IPS DF 6.9 (cell line): Measurements from ENCODE around the gene CTNNBL1.

Experiments used
- DNase-seq: peaks from one replicate; pipeline ENCODE4 v3.0.0-alpha.2; 2013; ENCODE audit warnings: low read depth, low spot score
- H3K27ac ChIP-seq: one replicate; pipeline ENCODE4 v1.5.1; 2013; ENCODE audit warnings: low read length, control low read depth
- H3K27me3 ChIP-seq: 2 replicates; pipeline ENCODE4 v1.6.1; 2013; ENCODE audit warnings: mild to moderate bottlenecking, low read length; ENCODE audit not compliant: control insufficient read depth, insufficient read depth
- H3K36me3 ChIP-seq: 2 replicates; pipeline ENCODE4 v1.6.1; 2013; ENCODE audit warnings: low read length; ENCODE audit not compliant: control insufficient read depth, insufficient read depth
- H3K4me1 ChIP-seq: 2 replicates; pipeline ENCODE4 v1.6.1; 2013; ENCODE audit warnings: low read length; ENCODE audit not compliant: control insufficient read depth, insufficient read depth
- H3K4me3 ChIP-seq: 2 replicates; pipeline ENCODE4 v1.5.1; 2013; ENCODE audit warnings: mild to moderate bottlenecking, low read length
- H3K9me3 ChIP-seq: 2 replicates; pipeline ENCODE4 v1.6.1; 2013; ENCODE audit warnings: low read length, inconsistent platforms; ENCODE audit not compliant: control insufficient read depth, insufficient read depth
- WGBS: extraction: QIAGEN DNeasy Blood & Tissue Kit; methylation state at CpG from one replicate; pipeline ENCODE4 v1.1.7; 2013; ENCODE audit warnings: mixed read lengths, missing lambda C conversion rate; ENCODE audit not compliant: insufficient read length, insufficient coverage; 5-methylcytosine and 5-hydroxymethylcytosine counted together

The CTNNBL1 gene

DNA sequence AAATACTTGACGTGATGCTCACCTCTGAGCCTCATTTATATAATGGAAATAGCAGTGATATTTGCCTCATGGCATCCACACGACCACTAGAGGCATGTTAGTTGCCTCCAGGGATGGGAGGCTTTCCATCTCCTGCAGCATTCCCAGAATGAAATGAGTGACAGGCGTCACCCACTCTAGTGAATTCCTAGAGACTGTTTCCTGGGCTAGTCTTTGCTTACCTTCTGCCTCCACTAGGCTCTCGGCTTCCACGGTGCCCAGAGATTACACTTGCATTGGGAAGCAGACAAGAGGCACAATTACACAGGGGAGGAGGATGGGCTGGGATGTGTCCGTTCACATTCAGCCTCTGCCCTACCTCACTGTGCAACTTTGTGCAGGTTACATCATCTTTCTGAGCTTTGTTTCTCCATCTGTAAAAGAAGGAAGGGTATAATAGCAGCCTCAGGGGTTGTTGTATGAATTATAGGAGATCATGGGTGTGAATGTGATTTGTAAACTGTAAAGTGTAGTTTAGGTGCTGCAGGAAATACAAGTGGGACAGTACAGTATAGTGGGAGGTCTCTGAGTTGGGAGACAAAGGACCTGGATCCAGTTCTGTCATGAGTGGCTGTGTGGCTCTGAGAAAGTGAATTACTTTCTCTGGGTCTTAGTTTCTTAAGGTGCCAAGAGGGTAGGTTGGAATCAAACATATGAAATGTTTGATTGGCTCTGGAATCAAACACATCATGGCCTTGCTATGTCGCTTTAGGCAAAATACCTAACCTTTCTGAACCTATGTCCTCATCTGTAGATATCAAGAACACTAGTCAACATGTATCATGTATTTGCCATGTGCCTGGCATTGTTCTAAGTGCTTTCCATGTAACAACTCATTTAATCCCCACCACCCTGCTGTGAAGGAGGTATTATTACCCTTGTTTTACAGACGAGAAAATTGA lies 205.5 kb downstream of the CTNNBL1 start:
- WGBS = no CpG with 5 or more reads among the region's 8 CpGs
- Histone ChIP-seq H3K36me3 (no peaks in the 10 kb centered on the region), H3K4me1 (no peaks in the 10 kb centered on the region), H3K27me3 (no peaks in the 10 kb centered on the region), H3K27ac (no peak overlapping the region), H3K4me3 (no peak overlapping the region), H3K9me3 (no peaks in the 10 kb centered on the region)
- no peak for DNase-seq

- no CpG with 5 or more reads among the region's 18 CpGs for WGBS
- Histone ChIP-seq H3K27ac (no peak overlapping the region), H3K9me3 (no peaks in the 10 kb centered on the region), H3K4me1 (no peaks in the 10 kb centered on the region), H3K27me3 (no peaks in the 10 kb centered on the region), H3K4me3 (no peak overlapping the region), H3K36me3 (no peaks in the 10 kb centered on the region)
- DNase-seq = no peak
These were observed 207.4 kb downstream of the CTNNBL1 start for GRCh38 chr20:37901240-37901639.

- DNase-seq = no peak
- Histone ChIP-seq H3K4me3 (no peak overlapping the region), H3K36me3 (no peaks in the 10 kb centered on the region), H3K9me3 (no peaks in the 10 kb centered on the region), H3K27me3 (no peaks in the 10 kb centered on the region), H3K27ac (no peak overlapping the region), H3K4me1 (no peaks in the 10 kb centered on the region)
- no CpG with 5 or more reads among the region's 38 CpGs for WGBS
These were observed 208.0 kb downstream of the CTNNBL1 start for GRCh38 chr20:37901654-37902503.

DNA sequence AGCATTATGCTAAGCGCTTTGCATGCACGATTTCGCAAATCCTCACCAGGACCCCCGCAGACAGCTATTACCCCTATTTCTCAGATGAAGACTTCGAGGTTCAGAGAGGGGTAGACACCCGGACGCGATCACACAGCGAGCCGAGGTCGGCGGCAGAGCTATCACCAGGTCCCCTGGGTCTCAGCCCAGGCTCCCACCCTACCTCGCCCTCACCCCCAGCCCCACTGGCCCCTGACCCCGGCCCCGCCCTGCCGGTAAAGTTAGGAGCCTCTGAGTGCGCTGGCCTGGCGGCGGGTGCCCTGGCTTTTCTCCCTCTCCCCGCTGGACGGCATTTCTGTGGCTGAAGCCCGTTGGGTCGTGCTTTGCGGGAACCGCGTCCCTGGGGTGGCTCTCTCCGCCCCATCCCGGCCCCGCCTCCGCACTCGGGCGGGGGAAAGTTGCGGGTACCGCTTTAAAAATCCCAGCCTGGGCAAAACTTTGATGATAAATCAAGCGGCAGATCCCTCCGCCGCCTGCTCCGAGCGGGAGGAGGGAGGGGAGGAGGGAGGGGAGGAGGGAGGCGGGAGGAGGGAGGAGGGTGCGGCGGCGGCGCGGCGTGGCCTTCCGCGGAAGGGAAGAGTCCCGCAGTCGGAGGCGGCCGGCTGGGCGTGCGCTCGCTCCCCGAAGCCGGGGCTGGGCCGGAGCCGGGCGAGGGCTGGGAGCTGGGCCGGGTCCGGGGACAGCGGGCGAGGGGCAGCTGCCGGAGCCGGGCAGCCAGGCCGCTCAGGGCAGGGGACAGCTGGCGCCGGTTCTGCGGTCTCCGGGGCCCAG lies 208.9 kb downstream of the CTNNBL1 start, which contains the start of gene VSTM2L:
VSTM2L (plus strand) TSS at position 624 of the 810 bp plus-strand sequence. CDS start 224 bp downstream, outside the sequence.
- H3K4me3 ChIP-seq = peak within 1 kb of the TSS; percentile 55; the same call in 1 of the 2 replicates
- H3K36me3 ChIP-seq = no peaks in the 10 kb centered on the region
- H3K27me3 ChIP-seq = no peaks in the 10 kb centered on the region
- no peak for DNase-seq
- H3K9me3 ChIP-seq = no peaks in the 10 kb centered on the region
- H3K27ac ChIP-seq = no peak within 1 kb of the TSS
- H3K4me1 ChIP-seq = no peaks in the 10 kb centered on the region
- WGBS = no CpG with 5 or more reads among the region's 71 CpGs

DNA sequence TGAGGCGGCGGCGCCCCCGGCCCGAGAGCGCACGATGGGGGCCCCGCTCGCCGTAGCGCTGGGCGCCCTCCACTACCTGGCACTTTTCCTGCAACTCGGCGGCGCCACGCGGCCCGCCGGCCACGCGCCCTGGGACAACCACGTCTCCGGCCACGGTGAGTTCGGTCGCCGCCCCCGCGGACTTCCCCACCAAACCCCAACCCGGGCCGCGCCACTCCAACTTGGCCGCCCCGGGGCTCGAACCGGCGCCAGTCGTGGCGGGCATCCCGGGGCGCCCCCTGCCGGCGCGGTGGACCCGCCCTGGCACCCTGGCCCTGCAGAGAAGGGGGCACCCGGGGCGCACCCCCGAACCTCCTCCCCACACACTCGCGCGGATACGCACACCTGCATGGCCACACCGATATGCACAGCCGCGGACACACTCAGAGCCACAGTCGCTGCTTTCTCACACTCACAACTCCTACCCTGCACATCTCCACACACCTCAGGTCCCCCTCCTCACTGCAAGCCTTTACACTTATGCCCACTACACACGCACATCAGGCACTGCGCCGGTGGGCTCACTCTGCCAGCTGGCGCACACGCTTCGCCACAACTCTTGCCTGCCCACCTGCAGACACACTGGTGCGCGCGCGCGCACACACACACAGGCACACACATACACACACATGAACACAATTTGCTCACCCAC lies 209.6 kb downstream of the CTNNBL1 start:
- no CpG with 5 or more reads among the region's 67 CpGs for WGBS
- no peak for DNase-seq
- Histone ChIP-seq H3K27me3 (no peaks in the 10 kb centered on the region), H3K36me3 (no peaks in the 10 kb centered on the region), H3K4me3 (peak overlapping the region; percentile 55; the same call in 1 of the 2 replicates), H3K4me1 (no peaks in the 10 kb centered on the region), H3K27ac (no peak overlapping the region), H3K9me3 (no peaks in the 10 kb centered on the region)

DNA sequence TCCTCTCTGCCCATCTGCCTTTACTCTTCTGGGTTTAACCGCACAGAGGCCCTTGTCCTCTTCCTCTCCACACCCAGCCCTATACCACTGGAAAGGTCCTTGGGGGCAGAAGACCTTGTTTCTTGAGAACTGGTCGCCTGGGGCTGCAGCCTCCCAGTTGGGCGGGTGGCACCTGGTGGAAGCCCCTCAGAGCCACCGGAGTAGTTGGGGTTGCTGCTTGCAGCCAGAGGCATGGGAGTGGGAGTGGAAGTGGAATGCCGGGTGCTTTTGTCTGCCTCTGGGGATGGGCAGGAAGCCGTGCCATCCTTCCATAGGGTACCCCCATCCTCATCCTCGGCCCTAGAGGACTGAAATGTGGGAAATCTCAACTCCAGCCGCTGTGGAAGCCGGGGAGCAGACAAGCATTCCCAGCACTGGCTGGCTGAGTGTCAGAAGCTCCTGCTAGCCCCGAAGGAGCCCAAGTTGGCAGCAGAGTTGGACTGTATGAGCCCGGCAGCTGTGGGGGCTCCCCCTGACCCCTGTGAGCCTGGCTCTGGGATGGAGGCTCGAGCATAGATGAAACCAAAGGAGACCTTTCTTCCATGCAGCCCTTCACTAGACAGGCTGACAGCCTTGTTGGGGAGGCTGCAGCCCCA lies 210.3 kb downstream of the CTNNBL1 start:
- no peak for DNase-seq
- Histone ChIP-seq H3K27ac (no peak overlapping the region), H3K4me1 (no peaks in the 10 kb centered on the region), H3K4me3 (no peak overlapping the region), H3K36me3 (no peaks in the 10 kb centered on the region), H3K27me3 (no peaks in the 10 kb centered on the region), H3K9me3 (no peaks in the 10 kb centered on the region)
- no CpG with 5 or more reads among the region's 12 CpGs for WGBS

- WGBS = no CpG with 5 or more reads among the region's 8 CpGs
- Histone ChIP-seq H3K27ac (no peak overlapping the region), H3K36me3 (no peaks in the 10 kb centered on the region), H3K27me3 (no peaks in the 10 kb centered on the region), H3K9me3 (no peaks in the 10 kb centered on the region), H3K4me1 (no peaks in the 10 kb centered on the region), H3K4me3 (no peak overlapping the region)
- no peak for DNase-seq
These were observed 211.1 kb downstream of the CTNNBL1 start for GRCh38 chr20:37904845-37905373.

DNA sequence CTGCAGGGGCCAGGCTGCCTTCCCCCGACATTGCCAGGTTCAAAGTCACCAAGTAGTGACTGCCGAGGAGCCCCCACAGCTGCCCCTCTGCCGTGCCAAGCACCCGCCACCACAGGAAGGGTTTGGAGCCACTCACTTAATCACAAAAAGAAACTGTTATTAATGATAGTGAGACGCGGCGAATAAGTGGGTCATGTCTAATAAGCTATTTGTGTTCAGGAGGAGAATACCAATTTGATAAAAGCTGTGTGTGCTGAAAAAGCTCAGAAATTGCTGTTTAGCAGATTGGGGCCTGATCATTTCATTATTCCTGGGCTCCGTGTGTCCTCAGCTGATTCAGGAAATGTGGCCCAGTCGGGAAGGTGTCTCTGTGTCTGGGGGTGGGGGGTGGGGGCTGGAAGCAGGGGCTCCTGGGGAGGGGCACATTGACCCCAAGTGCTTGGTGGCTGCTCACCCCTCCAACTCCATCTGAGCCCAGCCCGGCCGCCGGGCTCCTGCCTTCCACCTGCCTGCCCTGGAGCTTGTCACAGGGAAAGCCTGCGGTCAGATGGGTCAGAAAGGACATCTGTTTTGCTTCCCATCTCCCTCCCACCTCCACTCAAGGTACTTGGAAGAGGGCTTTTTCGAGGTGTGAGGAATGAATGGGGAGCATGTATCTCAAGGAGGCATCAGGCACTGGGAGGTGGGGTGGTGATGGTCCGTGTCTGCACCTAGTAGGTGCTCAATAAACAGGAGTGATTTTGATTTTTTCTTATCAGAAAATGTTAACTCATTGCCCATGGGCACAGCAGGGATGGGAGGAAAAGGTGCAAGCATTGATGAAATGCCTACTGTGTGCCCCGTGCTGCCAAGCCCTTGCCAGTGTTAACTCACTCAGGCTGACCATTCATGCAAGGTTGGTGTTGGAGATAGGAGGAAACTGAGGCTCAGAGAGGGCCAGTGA lies 212.1 kb downstream of the CTNNBL1 start:
- no peak overlapping the region for H3K27ac ChIP-seq

More for the DNA sequence above, 212.1 kb downstream of the CTNNBL1 start:
- Histone ChIP-seq H3K9me3 (no peaks in the 10 kb centered on the region), H3K4me3 (no peak overlapping the region), H3K36me3 (no peaks in the 10 kb centered on the region), H3K27me3 (no peaks in the 10 kb centered on the region), H3K4me1 (no peaks in the 10 kb centered on the region)
- DNase-seq = no peak
- no CpG with 5 or more reads among the region's 16 CpGs for WGBS
